Breast epithelium (tissue), 3 donors: ENCODE data around the gene TMIGD1.

Experiments
- CTCF ChIP-seq, 3 donors: fragments of 450-650 bp; IDR thresholded peaks; one replicate each; pipeline ENCODE4 v1.5.1; 2016 to 2017; ENCODE audit warnings: antibody characterized with exemption in 3 of 3, mild to moderate bottlenecking in 3 of 3, moderate library complexity in 3 of 3
- POLR2A ChIP-seq: fragments of 450-650 bp; IDR thresholded peaks from one replicate; pipeline ENCODE4 v1.6.1; 2016; ENCODE audit warnings: antibody characterized with exemption, mild to moderate bottlenecking, moderate library complexity
- POLR2AphosphoS5 ChIP-seq, 3 donors: sonication (generic); formaldehyde crosslinking; IDR thresholded peaks; one replicate each; pipeline ENCODE4 v1.6.1; 2017; ENCODE audit warnings: antibody characterized with exemption in 3 of 3

GRCh38 chr17:30349252-30349651 is 15.4 kb upstream of the TMIGD1 start:
- TF ChIP-seq CTCF (IDR thresholded peaks at IDR 0.05) (no peak), POLR2A (no peak), POLR2AphosphoS5 (IDR thresholded peaks at IDR 0.05) (no peak)
